HG02798 (cell line): ENCODE data around the gene FUNDC1.

Source experiments
- ATAC-seq: cut with Tn5 transposase; IDR thresholded peaks from one replicate; pipeline ENCODE4 v1.9.1; 2021; ENCODE audit warnings: mild to moderate bottlenecking; ENCODE audit not compliant: unreplicated experiment, poor library complexity

FUNDC1 gene

DNA sequence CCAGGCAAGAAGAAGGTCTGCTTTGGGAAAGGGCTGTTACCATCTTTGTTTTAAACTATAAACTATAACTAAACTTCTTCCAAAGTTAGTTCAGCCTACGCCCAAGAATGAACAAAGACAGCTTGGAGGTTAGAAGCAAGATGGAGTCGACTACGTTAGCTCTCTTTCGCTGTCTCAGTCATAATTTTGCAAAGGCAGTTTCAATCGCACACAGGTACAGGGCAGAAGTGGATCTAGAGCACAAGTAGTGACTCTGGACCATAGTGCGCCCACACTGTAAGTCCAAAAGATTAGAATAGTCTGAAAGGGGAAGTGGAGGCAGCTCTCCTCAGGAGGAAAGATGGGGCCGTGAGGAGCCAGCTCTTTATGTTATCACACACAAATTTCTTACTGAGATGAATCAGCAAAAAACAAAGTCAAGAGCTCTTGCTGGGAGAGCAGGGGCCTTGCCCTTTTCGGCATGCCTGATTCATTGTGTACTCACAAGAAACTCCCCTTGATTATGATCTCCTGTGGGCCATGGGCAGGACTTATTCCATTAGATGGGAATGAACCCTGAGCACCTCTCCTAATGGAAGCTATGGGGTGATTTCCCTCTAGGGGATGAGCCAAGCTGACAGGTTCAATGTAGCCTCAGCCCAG lies 58.6 kb downstream of the FUNDC1 start:
- no peak for ATAC-seq

DNA sequence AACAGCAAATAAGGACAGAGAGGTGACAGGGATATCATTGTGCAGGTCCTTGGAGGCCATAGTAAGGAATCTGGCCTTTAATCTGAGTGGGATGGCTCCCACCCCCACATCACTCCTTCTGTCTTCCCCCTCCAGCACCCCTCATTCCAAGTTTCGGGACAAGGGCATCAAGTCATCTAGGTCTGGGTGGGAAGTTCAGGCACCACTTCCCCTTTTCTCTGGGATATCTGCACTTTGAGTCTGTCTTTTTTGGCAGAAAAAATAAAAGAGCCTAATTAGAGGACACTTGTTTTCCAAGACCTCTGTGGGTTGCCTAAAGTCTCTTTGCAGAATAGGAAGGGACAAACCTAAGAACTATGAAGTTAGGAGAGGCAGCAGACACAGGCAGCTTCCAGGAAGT lies 60.1 kb downstream of the FUNDC1 start:
- ATAC-seq: no peak

DNA sequence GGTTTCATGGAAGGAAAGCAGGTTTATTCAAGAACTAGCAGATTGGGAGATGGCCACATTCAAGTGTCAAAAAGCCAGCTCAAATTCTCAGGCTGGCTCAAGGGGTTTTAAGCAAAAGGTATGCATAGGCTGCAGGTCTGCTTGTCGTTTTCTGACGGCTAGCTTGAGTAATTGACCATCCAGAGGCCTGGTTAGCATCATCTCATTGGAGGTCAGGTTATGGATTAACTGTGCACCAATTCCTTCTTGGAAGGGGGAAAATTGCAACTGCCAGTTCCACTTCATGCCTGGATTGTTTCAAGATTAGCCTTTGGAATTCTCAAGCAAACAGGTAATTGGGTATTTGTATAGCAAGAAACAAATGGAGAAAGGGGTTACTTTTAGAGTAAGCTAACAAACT lies 62.1 kb downstream of the FUNDC1 start:
- ATAC-seq: no peak

DNA sequence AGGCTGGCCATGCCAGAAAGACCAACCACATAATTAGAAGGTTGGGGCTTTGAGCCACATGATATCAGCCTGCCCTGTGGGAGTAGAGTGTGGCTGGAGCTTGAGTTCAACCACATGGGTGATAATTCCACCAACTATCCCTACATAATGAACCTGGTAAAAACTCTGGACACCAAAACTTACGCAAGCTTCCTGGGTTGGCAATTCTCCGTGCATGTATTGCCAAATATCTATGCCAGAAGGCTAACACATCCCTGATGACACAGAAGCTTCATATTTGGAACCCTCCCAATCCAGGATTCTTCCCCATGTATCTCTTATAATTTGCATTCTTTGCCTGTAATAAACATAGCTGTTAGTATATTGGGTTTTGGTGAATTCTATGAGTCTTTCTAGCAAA lies 68.2 kb downstream of the FUNDC1 start:
- no peak for ATAC-seq
